ENCODE measurements around the gene PPRC1.

- TF ChIP-seq POLR2AphosphoS5 (IDR thresholded peaks at IDR 0.05; ENCODE audit: low read depth, low read length) = no peak
- no peak for TF ChIP-seq CTCF (IDR thresholded peaks at IDR 0.05)
- no peak for TF ChIP-seq REST (IDR thresholded peaks at IDR 0.05; ENCODE audit: insufficient read depth in 1 of 2, low read depth in 2 of 2, low read length in 1 of 2)
- no peak for TF ChIP-seq TCF7L2 (IDR thresholded peaks at IDR 0.05; ENCODE audit: low read depth, low read length)
- TF ChIP-seq SIN3A (IDR thresholded peaks at IDR 0.05; ENCODE audit: borderline replicate concordance, insufficient read depth, low read depth, low read length) = no peak
Observed at GRCh38 chr10:102159831-102160230, 27.0 kb downstream of the PPRC1 start.
